OCI-LY7 (cell line): ENCODE data around the gene TGM5. TPM values are rescaled to one million over a fixed set of nuclear protein-coding genes. Genes with fewer than 3 reads are reported as not detected.

ENCODE experiments used
- BruUV-seq: library from RNA; stranded (reverse); fragments of 400-500 nt; replicated peaks from 2 replicates; lab custom pipeline; 2021; lab: Mats Ljungman, UMichigan
- CTCF ChIA-PET: fragments of 300-600 bp; sonication (Branson Sonifier 250); formaldehyde crosslinking; loops from one replicate; lab custom pipeline; 2022; ENCODE audit warnings: antibody characterized with exemption; ENCODE audit not compliant: unreplicated experiment; lab: Charles Lee
- POLR2A ChIA-PET: fragments of 300-600 bp; sonication (Branson Sonifier 250); formaldehyde crosslinking; loops from one replicate; lab custom pipeline; 2022; ENCODE audit warnings: antibody characterized with exemption; lab: Charles Lee
- DNase-seq: peaks from one replicate; pipeline ENCODE4 v3.0.0-alpha.2; 2015; ENCODE audit warnings: low spot score
- H2AFZ ChIP-seq: fragments of 200-600 bp; sonication (generic), shearing (Covaris generic); 2 replicates; pipeline ENCODE4 v1.6.1; 2014; ENCODE audit warnings: mild to moderate bottlenecking, antibody characterized with exemption, low read length, moderate library complexity
- H3K27ac ChIP-seq: fragments of 200-600 bp; sonication (generic); 2 replicates; pipeline ENCODE4 v1.5.1; 2014; ENCODE audit warnings: mixed run types, low read depth, mild to moderate bottlenecking, moderate library complexity, low read length, inconsistent platforms; ENCODE audit not compliant: poor library complexity, severe bottlenecking
- H3K36me3 ChIP-seq: fragments of 200-600 bp; sonication (generic); 2 replicates; pipeline ENCODE4 v1.6.1; 2014; ENCODE audit warnings: mild to moderate bottlenecking, antibody characterized with exemption, low read length, moderate library complexity, mixed read lengths; ENCODE audit not compliant: insufficient read depth
- H3K4me1 ChIP-seq: fragments of 200-600 bp; sonication (generic); 2 replicates; pipeline ENCODE4 v1.5.1; 2014; ENCODE audit warnings: mild to moderate bottlenecking, low read length; ENCODE audit not compliant: insufficient read depth, poor library complexity, severe bottlenecking
- H3K4me2 ChIP-seq: fragments of 200-600 bp; sonication (generic); 2 replicates; pipeline ENCODE4 v1.6.1; 2014; ENCODE audit warnings: mild to moderate bottlenecking, low read length
- H3K4me3 ChIP-seq: fragments of 200-600 bp; sonication (generic); 2 replicates; pipeline ENCODE4 v1.5.1; 2014; ENCODE audit warnings: mild to moderate bottlenecking, low read depth, low read length; ENCODE audit not compliant: poor library complexity, severe bottlenecking
- H3K79me2 ChIP-seq: fragments of 200-600 bp; sonication (generic); 2 replicates; pipeline ENCODE4 v1.6.1; 2016; ENCODE audit warnings: low read depth, mild to moderate bottlenecking, low read length, moderate library complexity, mixed read lengths; ENCODE audit not compliant: insufficient read depth
- H3K9me2 ChIP-seq: fragments of 200-600 bp; sonication (generic); 2 replicates; pipeline ENCODE4 v1.6.1; 2016; ENCODE audit warnings: mild to moderate bottlenecking, low read length, mixed read lengths; ENCODE audit not compliant: insufficient read depth
- H3K9me3 ChIP-seq: fragments of 200-600 bp; sonication (generic); 2 replicates; pipeline ENCODE4 v1.6.1; 2014; ENCODE audit warnings: mild to moderate bottlenecking, mixed run types, low read length, mixed read lengths
- H4K20me1 ChIP-seq: fragments of 200-600 bp; sonication (generic); 2 replicates; pipeline ENCODE4 v1.6.1; 2014; ENCODE audit warnings: mild to moderate bottlenecking, antibody characterized with exemption, low read length, moderate library complexity, mixed read lengths; ENCODE audit not compliant: insufficient read depth
- EZH2phosphoT487 ChIP-seq: fragments of 200-600 bp; sonication (generic); IDR thresholded peaks from 2 replicates; pipeline ENCODE4 v1.6.1; 2018; ENCODE audit warnings: low read depth, borderline replicate concordance, mild to moderate bottlenecking, mixed run types, antibody characterized with exemption, low read length, moderate library complexity, mixed read lengths
- intact Hi-C: fragments of 100-400 bp; cut with micrococcal nuclease; formaldehyde crosslinking; loops from one replicate; pipeline ENCODE4 v1.10.0; 2022; ENCODE audit not compliant: unreplicated experiment
- small RNA-seq: library from RNA; depleted of rRNA; stranded (forward); fragments of <200 nt; gene quantifications from one replicate; pipeline ENCODE3, GENCODE V24; 2014
- total RNA-seq, 2 experiments: library from RNA; depleted of rRNA in 1 of 2; stranded (reverse); fragments of >200 nt in 1 of 2; shearing (Covaris generic) in 1 of 2; gene quantifications; 2 replicates each; pipeline ENCODE4 v1.2.3, GENCODE V29; 2014 to 2022
- TF ChIP-seq, protein P1 (sequence below): fragments of 200-600 bp; sonication (generic); conservative IDR thresholded peaks from 2 replicates; pipeline ENCODE4 v1.5.1; 2014; ENCODE audit warnings: mild to moderate bottlenecking, antibody characterized with exemption, low read length, moderate library complexity, mixed read lengths

TGM5 gene
- total RNA-seq, 2 experiments from 2014 or later = not detected

DNA sequence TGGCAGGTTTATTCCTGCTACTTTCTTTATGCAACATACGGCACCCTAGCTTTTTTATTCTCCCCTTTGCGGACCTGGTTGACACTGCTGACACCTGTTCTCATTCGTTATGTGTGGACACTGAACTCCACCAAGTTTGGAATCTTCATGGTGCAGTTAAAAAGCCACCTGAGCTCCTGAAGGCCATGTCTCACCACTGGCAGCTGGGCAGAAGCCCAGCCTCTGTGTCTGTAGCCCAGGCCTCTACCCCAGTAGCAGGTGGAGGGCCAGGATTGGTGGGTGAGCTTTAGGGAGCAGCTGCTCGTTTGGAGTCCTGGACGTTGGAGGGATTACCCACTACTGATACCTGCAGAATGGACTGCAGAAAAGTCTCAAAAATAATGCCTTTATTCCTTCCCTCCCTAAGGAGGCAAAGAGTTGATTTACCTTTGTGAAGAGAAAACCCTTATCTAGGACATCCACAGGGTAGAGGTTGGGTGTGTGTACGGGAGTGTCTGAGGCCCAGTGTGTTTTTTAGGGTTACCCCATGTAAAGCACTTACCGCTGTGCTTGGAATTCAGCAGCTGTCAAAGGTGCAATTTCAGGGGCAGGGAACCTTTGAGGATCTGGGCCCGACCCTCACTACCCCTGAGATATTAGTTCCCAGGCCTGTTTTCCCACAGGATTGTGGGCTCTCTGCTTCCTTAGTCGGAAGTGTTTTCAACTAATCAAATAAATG lies 82.2 kb downstream of the TGM5 start:
- CTCF ChIA-PET = no interaction called here
- POLR2A ChIA-PET = no interaction called here
- Histone ChIP-seq H3K4me3 (peak overlapping the region; percentile 86), H3K4me2 (peak overlapping the region; percentile 77), H3K27ac (peak overlapping the region; percentile 72), H3K9me3 (no peaks in the 10 kb centered on the region), H3K4me1 (peaks cover 13% of the 10 kb centered on the region), H4K20me1 (no peaks in the 10 kb centered on the region), H3K9me2 (no peaks in the 10 kb centered on the region), H3K79me2 (peaks cover 18% of the 10 kb centered on the region; the same call in 1 of the 2 replicates), H2AFZ (peak overlapping the region; percentile 81; the same call in 1 of the 2 replicates), H3K36me3 (peaks cover 44% of the 10 kb centered on the region)
- BruUV-seq = TSS peak; percentile 68
- DNase-seq = no peak
- TF ChIP-seq, protein P1, sequence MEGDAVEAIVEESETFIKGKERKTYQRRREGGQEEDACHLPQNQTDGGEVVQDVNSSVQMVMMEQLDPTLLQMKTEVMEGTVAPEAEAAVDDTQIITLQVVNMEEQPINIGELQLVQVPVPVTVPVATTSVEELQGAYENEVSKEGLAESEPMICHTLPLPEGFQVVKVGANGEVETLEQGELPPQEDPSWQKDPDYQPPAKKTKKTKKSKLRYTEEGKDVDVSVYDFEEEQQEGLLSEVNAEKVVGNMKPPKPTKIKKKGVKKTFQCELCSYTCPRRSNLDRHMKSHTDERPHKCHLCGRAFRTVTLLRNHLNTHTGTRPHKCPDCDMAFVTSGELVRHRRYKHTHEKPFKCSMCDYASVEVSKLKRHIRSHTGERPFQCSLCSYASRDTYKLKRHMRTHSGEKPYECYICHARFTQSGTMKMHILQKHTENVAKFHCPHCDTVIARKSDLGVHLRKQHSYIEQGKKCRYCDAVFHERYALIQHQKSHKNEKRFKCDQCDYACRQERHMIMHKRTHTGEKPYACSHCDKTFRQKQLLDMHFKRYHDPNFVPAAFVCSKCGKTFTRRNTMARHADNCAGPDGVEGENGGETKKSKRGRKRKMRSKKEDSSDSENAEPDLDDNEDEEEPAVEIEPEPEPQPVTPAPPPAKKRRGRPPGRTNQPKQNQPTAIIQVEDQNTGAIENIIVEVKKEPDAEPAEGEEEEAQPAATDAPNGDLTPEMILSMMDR = no peak
- TF ChIP-seq EZH2phosphoT487 = no peak
- intact Hi-C loops = loop anchor here (1.0 to 2.0 kb wide), 2 partner anchors 52 to 101 kb away; partner anchors contain the start of gene TMEM62

DNA sequence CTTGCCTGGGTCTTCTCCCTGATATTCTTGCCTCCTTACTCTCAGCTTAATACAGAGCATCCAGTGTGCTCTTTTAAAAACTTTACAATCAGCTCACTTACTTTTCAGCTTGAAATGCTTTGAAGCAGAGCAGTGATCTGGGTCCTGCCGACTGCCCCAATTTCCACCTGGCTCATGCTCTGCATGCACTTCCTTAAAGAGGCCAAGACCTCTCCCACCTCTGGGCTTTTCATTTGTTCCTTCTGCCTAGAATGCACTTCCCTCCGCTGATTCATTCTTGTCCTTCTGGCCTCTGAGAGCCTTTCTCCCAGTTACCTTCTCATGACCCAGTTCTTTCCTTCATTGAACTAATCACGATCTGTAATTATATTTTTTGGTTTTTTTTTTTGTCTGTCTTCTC lies 83.5 kb downstream of the TGM5 start:
- H3K4me2 ChIP-seq = no peak overlapping the region
- intact Hi-C loops = no loop called here
- no peak for DNase-seq
- TF ChIP-seq EZH2phosphoT487 = no peak
- no peak overlapping the region for H2AFZ ChIP-seq
- ChIA-PET CTCF (no interaction called here), POLR2A (interaction anchor here (1.1 kb wide), 1 partner anchor 12 kb away, joined by 3 read pairs; no protein-coding TSS in a partner anchor)
- BruUV-seq = no TSS peak
- H3K36me3 ChIP-seq = peaks cover 50% of the 10 kb centered on the region
- peaks cover 13% of the 10 kb centered on the region for H3K4me1 ChIP-seq
- peaks cover 18% of the 10 kb centered on the region; the same call in 1 of the 2 replicates for H3K79me2 ChIP-seq
- no peaks in the 10 kb centered on the region for H3K9me2 ChIP-seq
- H4K20me1 ChIP-seq = no peaks in the 10 kb centered on the region
- no peaks in the 10 kb centered on the region for H3K9me3 ChIP-seq
- H3K27ac ChIP-seq = no peak overlapping the region
- H3K4me3 ChIP-seq = no peak overlapping the region

Small RNAs within 50 kb of the gene (small RNA-seq; reads per million reads assigned to genes)
- not detected for gene RF00019

Other genes starting within 250 kb of the TGM5 start
- 19.8 and 20.7 TPM in 2 replicates for gene UBR1, start 160.9 kb downstream of the TGM5 start, total RNA-seq (2014; rRNA removed; shearing (Covaris generic))
- gene UBR1, start 160.9 kb downstream of the TGM5 start, total RNA-seq (2022) = 33.5 and 38.9 TPM in 2 replicates
- 24.2 and 26.4 TPM in 2 replicates for gene TMEM62, start 133.3 kb downstream of the TGM5 start, total RNA-seq (2014; rRNA removed; shearing (Covaris generic))
- 27.1 and 27.4 TPM in 2 replicates for gene TMEM62, start 133.3 kb downstream of the TGM5 start, total RNA-seq (2022)
- 46.9 and 56.0 TPM in 2 replicates for gene CCNDBP1, start 81.5 kb downstream of the TGM5 start, total RNA-seq (2014; rRNA removed; shearing (Covaris generic))
- 53.1 and 70.0 TPM in 2 replicates for gene CCNDBP1, start 81.5 kb downstream of the TGM5 start, total RNA-seq (2022)
- gene EPB42, start 45.9 kb downstream of the TGM5 start, total RNA-seq (2014; rRNA removed; shearing (Covaris generic)) = not detected in 2 replicates
- not detected in 2 replicates for gene EPB42, start 45.9 kb downstream of the TGM5 start, total RNA-seq (2022)
- not detected in 2 replicates for gene TGM7, start 35.3 kb upstream of the TGM5 start, total RNA-seq (2014; rRNA removed; shearing (Covaris generic))
- not detected in 2 replicates for gene TGM7, start 35.3 kb upstream of the TGM5 start, total RNA-seq (2022)
- 13.2 and 22.1 TPM in 2 replicates for gene LCMT2, start 63.6 kb upstream of the TGM5 start, total RNA-seq (2014; rRNA removed; shearing (Covaris generic))
- gene LCMT2, start 63.6 kb upstream of the TGM5 start, total RNA-seq (2022) = 10.5 TPM in 2 replicates
- gene ZSCAN29, start 104.1 kb upstream of the TGM5 start, total RNA-seq (2014; rRNA removed; shearing (Covaris generic)) = 70.6 and 73.7 TPM in 2 replicates
- 30.2 and 34.5 TPM in 2 replicates for gene ZSCAN29, start 104.1 kb upstream of the TGM5 start, total RNA-seq (2022)
- gene TUBGCP4, start 104.2 kb upstream of the TGM5 start, total RNA-seq (2014; rRNA removed; shearing (Covaris generic)) = 31.4 and 36.0 TPM in 2 replicates
- gene TUBGCP4, start 104.2 kb upstream of the TGM5 start, total RNA-seq (2022) = 43.9 and 44.9 TPM in 2 replicates
- 69.3 and 88.1 TPM in 2 replicates for gene TP53BP1, start 226.2 kb upstream of the TGM5 start, total RNA-seq (2014; rRNA removed; shearing (Covaris generic))
- 51.8 and 55.1 TPM in 2 replicates for gene TP53BP1, start 226.2 kb upstream of the TGM5 start, total RNA-seq (2022)